DOHH2 (cell line): ENCODE data around the gene CDAN1.

Experiments used
- H3F3A ChIP-seq: fragments of 200-600 bp; sonication (generic), shearing (Covaris generic); 2 replicates; pipeline ENCODE4 v1.6.0; 2016; ENCODE audit warnings: antibody characterized with exemption, mild to moderate bottlenecking; ENCODE audit not compliant: control insufficient read depth, insufficient read depth
- H3K27ac ChIP-seq: fragments of 200-600 bp; sonication (generic); 2 replicates; pipeline ENCODE4 v1.5.1; 2014; ENCODE audit warnings: low read depth, mild to moderate bottlenecking, low read length, moderate library complexity
- H3K27me3 ChIP-seq: fragments of 200-600 bp; sonication (generic); 2 replicates; pipeline ENCODE4 v1.6.1; 2014; ENCODE audit warnings: mild to moderate bottlenecking, low read length, mixed read lengths; ENCODE audit not compliant: control insufficient read depth
- H3K36me3 ChIP-seq: fragments of 200-600 bp; sonication (generic); 2 replicates; pipeline ENCODE4 v1.6.1; 2014; ENCODE audit warnings: mild to moderate bottlenecking, low read length, moderate library complexity, mixed read lengths; ENCODE audit not compliant: control insufficient read depth
- H3K4me1 ChIP-seq: fragments of 200-600 bp; sonication (generic); 2 replicates; pipeline ENCODE4 v1.6.1; 2014; ENCODE audit warnings: mild to moderate bottlenecking, low read length, mixed read lengths; ENCODE audit not compliant: control insufficient read depth
- H3K4me2 ChIP-seq: fragments of 200-600 bp; sonication (generic); 2 replicates; pipeline ENCODE4 v1.6.0; 2014; ENCODE audit warnings: mild to moderate bottlenecking, low read length, moderate library complexity
- H3K4me3 ChIP-seq: fragments of 200-600 bp; sonication (generic); 2 replicates; pipeline ENCODE4 v1.5.1; 2014; ENCODE audit warnings: mild to moderate bottlenecking, low read length, mixed read lengths
- H3K79me2 ChIP-seq: fragments of 200-600 bp; sonication (generic); 2 replicates; pipeline ENCODE4 v1.6.1; 2014; ENCODE audit warnings: mild to moderate bottlenecking, low read length, mixed read lengths; ENCODE audit not compliant: control insufficient read depth
- H3K9me2 ChIP-seq: fragments of 200-600 bp; sonication (generic); replicated peaks from 2 replicates; pipeline ENCODE4 v1.6.1; 2014; ENCODE audit warnings: mild to moderate bottlenecking, low read length, mixed read lengths; ENCODE audit not compliant: control insufficient read depth
- H3K9me3 ChIP-seq: fragments of 200-600 bp; sonication (generic); 2 replicates; pipeline ENCODE4 v1.6.1; 2014; ENCODE audit warnings: antibody characterized with exemption, low read length, mixed read lengths; ENCODE audit not compliant: control insufficient read depth, insufficient read depth
- H4K20me1 ChIP-seq: fragments of 200-600 bp; sonication (generic); 2 replicates; pipeline ENCODE4 v1.6.0; 2014; ENCODE audit warnings: low read depth, mild to moderate bottlenecking, antibody characterized with exemption, low read length, moderate library complexity; ENCODE audit not compliant: control insufficient read depth, insufficient read depth
- CTCF ChIP-seq: fragments of 200-600 bp; sonication (generic); IDR thresholded peaks from one replicate; pipeline ENCODE4 v1.5.1; 2014; ENCODE audit warnings: antibody characterized with exemption, mild to moderate bottlenecking, low read depth, low read length; ENCODE audit not compliant: poor library complexity, severe bottlenecking
- EZH2phosphoT487 ChIP-seq: fragments of 200-600 bp; sonication (generic); IDR thresholded peaks from 2 replicates; pipeline ENCODE4 v1.6.1; 2017; ENCODE audit warnings: borderline replicate concordance, mild to moderate bottlenecking, antibody characterized with exemption, low read length, moderate library complexity, mixed read lengths

The CDAN1 gene

GRCh38 chr15:42679285-42680141 is 57.4 kb downstream of the CDAN1 start:
- no peaks in the 10 kb centered on the region for H3K36me3 ChIP-seq
- TF ChIP-seq EZH2phosphoT487 (no peak), CTCF (no peak)

GRCh38 chr15:42675021-42675420 is 61.9 kb downstream of the CDAN1 start:
- H3K79me2 ChIP-seq, result no peaks in the 10 kb centered on the region
- H3K36me3 ChIP-seq, result no peaks in the 10 kb centered on the region
- no peaks in the 10 kb centered on the region for H4K20me1 ChIP-seq
- no peaks in the 10 kb centered on the region for H3K9me2 ChIP-seq
- H3K27ac ChIP-seq, result no peak overlapping the region
- H3K27me3 ChIP-seq, result no peaks in the 10 kb centered on the region
- no peak overlapping the region for H3K4me3 ChIP-seq
- no peak for TF ChIP-seq EZH2phosphoT487
- no peaks in the 10 kb centered on the region for H3K9me3 ChIP-seq
- no peaks in the 10 kb centered on the region for H3K4me1 ChIP-seq
- no peak overlapping the region for H3K4me2 ChIP-seq
- H3F3A ChIP-seq, result no peaks in the 10 kb centered on the region

More at GRCh38 chr15:42679285-42680141, 57.4 kb downstream of the CDAN1 start:
- Histone ChIP-seq H3F3A (no peaks in the 10 kb centered on the region), H3K4me1 (no peaks in the 10 kb centered on the region), H3K9me3 (no peaks in the 10 kb centered on the region), H3K4me2 (no peak overlapping the region), H3K4me3 (no peak overlapping the region), H4K20me1 (no peaks in the 10 kb centered on the region), H3K27ac (no peak overlapping the region), H3K79me2 (no peaks in the 10 kb centered on the region), H3K9me2 (no peaks in the 10 kb centered on the region), H3K27me3 (no peaks in the 10 kb centered on the region)

- no peaks in the 10 kb centered on the region for H3K27me3 ChIP-seq
- no peaks in the 10 kb centered on the region for H3K9me3 ChIP-seq
- no peaks in the 10 kb centered on the region for H3K79me2 ChIP-seq
- H3K27ac ChIP-seq, result no peak overlapping the region
- H3K9me2 ChIP-seq, result no peaks in the 10 kb centered on the region
- H3K36me3 ChIP-seq, result no peaks in the 10 kb centered on the region
- H3K4me2 ChIP-seq, result no peak overlapping the region
- TF ChIP-seq CTCF (no peak), EZH2phosphoT487 (no peak)
- H3K4me3 ChIP-seq, result no peak overlapping the region
- no peaks in the 10 kb centered on the region for H3K4me1 ChIP-seq
- no peaks in the 10 kb centered on the region for H4K20me1 ChIP-seq
- H3F3A ChIP-seq, result no peaks in the 10 kb centered on the region
Observed at GRCh38 chr15:42674472-42674871, 62.5 kb downstream of the CDAN1 start.
